Measurements from ENCODE around the gene UROC1. TPM values are rescaled to one million over a fixed set of nuclear protein-coding genes. Genes with fewer than 3 reads are reported as not detected.

The UROC1 gene
- total and polyA plus RNA-seq, 9 of the 15 experiments (the other 6 are each of a cell fraction or from before 2014, with no cell fraction given), result not detected

DNA sequence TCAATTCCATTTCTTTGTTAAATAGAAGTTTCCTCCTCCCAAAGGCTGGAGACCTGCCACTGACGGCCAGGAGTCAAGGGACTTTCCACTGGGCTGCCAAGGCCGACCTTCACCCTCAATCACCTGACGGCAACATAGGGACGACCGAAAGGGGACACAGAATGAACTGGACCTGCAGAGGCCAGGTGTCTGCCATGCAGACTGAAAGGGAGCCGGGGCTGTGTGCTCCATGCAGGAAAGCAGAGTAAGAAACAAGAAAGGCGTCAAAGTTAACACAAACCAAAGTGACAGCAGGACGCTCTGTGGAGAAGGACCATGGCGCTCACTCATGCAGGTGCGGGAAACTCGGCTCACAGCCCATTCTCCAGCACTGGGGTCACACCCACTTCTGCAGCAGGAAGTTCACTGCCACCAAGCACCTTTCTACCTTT is 67.9 kb downstream of the UROC1 start (continued):
- TF ChIP-seq, protein P1, sequence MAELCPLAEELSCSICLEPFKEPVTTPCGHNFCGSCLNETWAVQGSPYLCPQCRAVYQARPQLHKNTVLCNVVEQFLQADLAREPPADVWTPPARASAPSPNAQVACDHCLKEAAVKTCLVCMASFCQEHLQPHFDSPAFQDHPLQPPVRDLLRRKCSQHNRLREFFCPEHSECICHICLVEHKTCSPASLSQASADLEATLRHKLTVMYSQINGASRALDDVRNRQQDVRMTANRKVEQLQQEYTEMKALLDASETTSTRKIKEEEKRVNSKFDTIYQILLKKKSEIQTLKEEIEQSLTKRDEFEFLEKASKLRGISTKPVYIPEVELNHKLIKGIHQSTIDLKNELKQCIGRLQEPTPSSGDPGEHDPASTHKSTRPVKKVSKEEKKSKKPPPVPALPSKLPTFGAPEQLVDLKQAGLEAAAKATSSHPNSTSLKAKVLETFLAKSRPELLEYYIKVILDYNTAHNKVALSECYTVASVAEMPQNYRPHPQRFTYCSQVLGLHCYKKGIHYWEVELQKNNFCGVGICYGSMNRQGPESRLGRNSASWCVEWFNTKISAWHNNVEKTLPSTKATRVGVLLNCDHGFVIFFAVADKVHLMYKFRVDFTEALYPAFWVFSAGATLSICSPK (IDR thresholded peaks at IDR 0.05; ENCODE audit: borderline replicate concordance), result no peak
- TF ChIP-seq ESRRA (IDR thresholded peaks at IDR 0.05; ENCODE audit: borderline replicate concordance, low read depth), result no peak
- TF ChIP-seq FOXA3 (CRISPR knock-in tag; conservative IDR thresholded peaks at IDR 0.05 in 1 of 2, IDR thresholded peaks at IDR 0.05 in 1 of 2), result no peak

DNA sequence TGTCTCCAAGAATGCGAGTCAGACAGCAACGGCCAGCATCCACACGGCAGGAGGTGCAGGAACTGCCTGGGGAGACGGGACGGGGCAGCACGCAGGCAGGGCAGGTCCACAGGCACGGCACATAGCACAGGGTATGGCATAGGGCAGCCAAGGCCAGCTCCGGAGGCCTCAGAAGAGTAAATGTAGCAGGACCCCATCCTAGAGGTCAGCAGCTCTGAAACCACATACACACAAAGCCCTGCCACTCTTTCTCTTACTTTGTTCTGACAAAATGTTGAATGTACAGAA is 68.7 kb downstream of the UROC1 start:
- H3K9ac ChIP-seq (ENCODE audit: insufficient read depth in 1 of 2, low read depth in 2 of 2, low read length in 2 of 2), result no peak overlapping the region
- TF ChIP-seq HNRNPK (IDR thresholded peaks at IDR 0.05; ENCODE audit: low read depth, low read length, poor library complexity, severe bottlenecking) (no peak), CHD1 (IDR thresholded peaks at IDR 0.05; ENCODE audit: low read length) (no peak), ZNF445 (CRISPR knock-in tag; IDR thresholded peaks at IDR 0.05; ENCODE audit: low read depth) (no peak), NEUROD1 (IDR thresholded peaks at IDR 0.05; ENCODE audit: borderline replicate concordance, low read depth, low read length, partially characterized antibody) (no peak)
- TF ChIP-seq, protein P2, sequence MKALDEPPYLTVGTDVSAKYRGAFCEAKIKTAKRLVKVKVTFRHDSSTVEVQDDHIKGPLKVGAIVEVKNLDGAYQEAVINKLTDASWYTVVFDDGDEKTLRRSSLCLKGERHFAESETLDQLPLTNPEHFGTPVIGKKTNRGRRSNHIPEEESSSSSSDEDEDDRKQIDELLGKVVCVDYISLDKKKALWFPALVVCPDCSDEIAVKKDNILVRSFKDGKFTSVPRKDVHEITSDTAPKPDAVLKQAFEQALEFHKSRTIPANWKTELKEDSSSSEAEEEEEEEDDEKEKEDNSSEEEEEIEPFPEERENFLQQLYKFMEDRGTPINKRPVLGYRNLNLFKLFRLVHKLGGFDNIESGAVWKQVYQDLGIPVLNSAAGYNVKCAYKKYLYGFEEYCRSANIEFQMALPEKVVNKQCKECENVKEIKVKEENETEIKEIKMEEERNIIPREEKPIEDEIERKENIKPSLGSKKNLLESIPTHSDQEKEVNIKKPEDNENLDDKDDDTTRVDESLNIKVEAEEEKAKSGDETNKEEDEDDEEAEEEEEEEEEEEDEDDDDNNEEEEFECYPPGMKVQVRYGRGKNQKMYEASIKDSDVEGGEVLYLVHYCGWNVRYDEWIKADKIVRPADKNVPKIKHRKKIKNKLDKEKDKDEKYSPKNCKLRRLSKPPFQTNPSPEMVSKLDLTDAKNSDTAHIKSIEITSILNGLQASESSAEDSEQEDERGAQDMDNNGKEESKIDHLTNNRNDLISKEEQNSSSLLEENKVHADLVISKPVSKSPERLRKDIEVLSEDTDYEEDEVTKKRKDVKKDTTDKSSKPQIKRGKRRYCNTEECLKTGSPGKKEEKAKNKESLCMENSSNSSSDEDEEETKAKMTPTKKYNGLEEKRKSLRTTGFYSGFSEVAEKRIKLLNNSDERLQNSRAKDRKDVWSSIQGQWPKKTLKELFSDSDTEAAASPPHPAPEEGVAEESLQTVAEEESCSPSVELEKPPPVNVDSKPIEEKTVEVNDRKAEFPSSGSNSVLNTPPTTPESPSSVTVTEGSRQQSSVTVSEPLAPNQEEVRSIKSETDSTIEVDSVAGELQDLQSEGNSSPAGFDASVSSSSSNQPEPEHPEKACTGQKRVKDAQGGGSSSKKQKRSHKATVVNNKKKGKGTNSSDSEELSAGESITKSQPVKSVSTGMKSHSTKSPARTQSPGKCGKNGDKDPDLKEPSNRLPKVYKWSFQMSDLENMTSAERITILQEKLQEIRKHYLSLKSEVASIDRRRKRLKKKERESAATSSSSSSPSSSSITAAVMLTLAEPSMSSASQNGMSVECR (CRISPR knock-in tag; IDR thresholded peaks at IDR 0.05), result no peak
- TF ChIP-seq, protein P3, sequence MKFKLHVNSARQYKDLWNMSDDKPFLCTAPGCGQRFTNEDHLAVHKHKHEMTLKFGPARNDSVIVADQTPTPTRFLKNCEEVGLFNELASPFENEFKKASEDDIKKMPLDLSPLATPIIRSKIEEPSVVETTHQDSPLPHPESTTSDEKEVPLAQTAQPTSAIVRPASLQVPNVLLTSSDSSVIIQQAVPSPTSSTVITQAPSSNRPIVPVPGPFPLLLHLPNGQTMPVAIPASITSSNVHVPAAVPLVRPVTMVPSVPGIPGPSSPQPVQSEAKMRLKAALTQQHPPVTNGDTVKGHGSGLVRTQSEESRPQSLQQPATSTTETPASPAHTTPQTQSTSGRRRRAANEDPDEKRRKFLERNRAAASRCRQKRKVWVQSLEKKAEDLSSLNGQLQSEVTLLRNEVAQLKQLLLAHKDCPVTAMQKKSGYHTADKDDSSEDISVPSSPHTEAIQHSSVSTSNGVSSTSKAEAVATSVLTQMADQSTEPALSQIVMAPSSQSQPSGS (CRISPR knock-in tag; IDR thresholded peaks at IDR 0.05), result no peak
- H4K20me1 ChIP-seq (replicated peaks; ENCODE audit: control insufficient read depth, insufficient read depth, low read length), result no peaks in the 10 kb centered on the region
- ChIA-PET CTCF (ENCODE audit: low intra/inter-chr PET ratio) (no interaction called here), POLR2A (interaction anchor here (0.6 kb wide), 1 partner anchor 470 kb away, joined by 3 read pairs; no protein-coding TSS in a partner anchor)
- no TSS peak for BruUV-seq (replicated peaks)
- in situ Hi-C loops (cut with MboI) (no loop called here), intact Hi-C loops (cut with micrococcal nuclease) (no loop called here)
- peaks cover 30% of the 10 kb centered on the region; the same call in 2 of the 3 replicates for H3K36me3 ChIP-seq (ENCODE audit: control insufficient read depth, insufficient read depth, low read length)
- no peaks in the 10 kb centered on the region for H3K9me3 ChIP-seq (replicated peaks; ENCODE audit: control insufficient read depth, insufficient read depth, low read depth, low read length)
- DNase-seq (ENCODE audit: extremely low read depth in 1 of 4, low spot score in 3 of 4) (no peak), ATAC-seq (no peak), FAIRE-seq (no peak)
- WGBS (ENCODE audit: insufficient coverage, low coverage, missing lambda C conversion rate), result 100% methylated on average over 4 of the region's 8 CpGs
- H2AFZ ChIP-seq (ENCODE audit: low read depth, low read length), result no peak overlapping the region
- H3K79me2 ChIP-seq (ENCODE audit: control insufficient read depth, insufficient read depth, low read length), result no peaks in the 10 kb centered on the region
- H3K27me3 ChIP-seq (ENCODE audit: control insufficient read depth in 2 of 2, insufficient read depth in 2 of 2, low read length in 2 of 2), result no peaks in the 10 kb centered on the region; a peak in 1 of 5 replicates
- no peaks in the 10 kb centered on the region for H3K4me1 ChIP-seq (replicated peaks in 1 of 2; ENCODE audit: control insufficient read depth in 2 of 2, insufficient read depth in 2 of 2, low read length in 2 of 2)
- no peak overlapping the region for H3K4me2 ChIP-seq (ENCODE audit: insufficient read depth, low read length)
- no peak overlapping the region for H3K4me3 ChIP-seq
- no peaks in the 10 kb centered on the region for H3K9me1 ChIP-seq (ENCODE audit: control insufficient read depth, insufficient read depth, low read length)
- no peak overlapping the region for H3K27ac ChIP-seq (ENCODE audit: extremely low read depth, low read depth, low read length)
